ENCODE measurements around the gene TNRC18.
"Not testable (repeated sequence)": the region's sequence is repeated elsewhere in the genome, so short reads cannot be mapped to it uniquely, and the experiment has no call there.

Gene TNRC18

GRCh38 chr7:5349437-5350173, 74.0 kb downstream of the TNRC18 start:
- DNase-seq (ENCODE audit: low read depth) = no peak

GRCh38 chr7:5349005-5349380, 74.6 kb downstream of the TNRC18 start:
- no peak for DNase-seq (ENCODE audit: low read depth)

- no peak for DNase-seq (ENCODE audit: low read depth)
These were observed 75.3 kb downstream of the TNRC18 start for GRCh38 chr7:5348134-5349004.

- no peak for DNase-seq (ENCODE audit: low read depth)
These were observed 78.0 kb downstream of the TNRC18 start for GRCh38 chr7:5345671-5346070.

GRCh38 chr7:5345171-5345570, 78.5 kb downstream of the TNRC18 start:
- DNase-seq (ENCODE audit: low read depth) = no peak

- DNase-seq (ENCODE audit: low read depth) = no peak
These were observed 79.3 kb downstream of the TNRC18 start for GRCh38 chr7:5344342-5344741.

GRCh38 chr7:5343884-5344283, 79.8 kb downstream of the TNRC18 start:
- DNase-seq (ENCODE audit: low read depth) = no peak

- DNase-seq (ENCODE audit: low read depth) = no peak
These were observed 81.0 kb downstream of the TNRC18 start for GRCh38 chr7:5342631-5343030.

- no peak for DNase-seq (ENCODE audit: low read depth)
These were observed 83.7 kb downstream of the TNRC18 start for GRCh38 chr7:5339955-5340354.

GRCh38 chr7:5337047-5337446, 86.6 kb downstream of the TNRC18 start:
- no peak for DNase-seq (ENCODE audit: low read depth)

- DNase-seq (ENCODE audit: low read depth) = no peak
These were observed 89.0 kb downstream of the TNRC18 start for GRCh38 chr7:5334671-5335070.

GRCh38 chr7:5333121-5334045, 90.3 kb downstream of the TNRC18 start:
- DNase-seq (ENCODE audit: low read depth) = no peak

- no peak for DNase-seq (ENCODE audit: low read depth)
These were observed 91.1 kb downstream of the TNRC18 start for GRCh38 chr7:5332579-5332978.

- no peak for DNase-seq (ENCODE audit: low read depth)
These were observed 93.3 kb downstream of the TNRC18 start for GRCh38 chr7:5330288-5330687.

- DNase-seq (ENCODE audit: low read depth) = no peak
These were observed 98.7 kb downstream of the TNRC18 start for GRCh38 chr7:5324961-5325360.

- not testable (repeated sequence) for DNase-seq (ENCODE audit: low read depth)
These were observed 99.5 kb downstream of the TNRC18 start for GRCh38 chr7:5323800-5324781.

- DNase-seq (ENCODE audit: low read depth) = no peak
These were observed 100.8 kb downstream of the TNRC18 start for GRCh38 chr7:5322621-5323410.

- DNase-seq (ENCODE audit: low read depth) = no peak
These were observed 102.7 kb downstream of the TNRC18 start for GRCh38 chr7:5320802-5321396.

- DNase-seq (ENCODE audit: low read depth) = no peak
These were observed 103.2 kb downstream of the TNRC18 start for GRCh38 chr7:5320391-5320790.

GRCh38 chr7:5318613-5319012, 105.0 kb downstream of the TNRC18 start:
- not testable (repeated sequence) for DNase-seq (ENCODE audit: low read depth)
